A549 (cell line): ENCODE data around the gene PTPN14.

ENCODE experiments used
- CTCF ChIP-seq: fragments of >200 bp; sonication (Bioruptor Twin); formaldehyde crosslinking; IDR thresholded peaks from 3 replicates; pipeline ENCODE4 v1.5.1; 2016
- HDAC2 ChIP-seq: fragments of 200-600 bp; sonication (generic); IDR thresholded peaks from 2 replicates; pipeline ENCODE4 v1.6.1; 2016
- HOXA7 ChIP-seq: fragments of 250-450 bp; sonication (Bioruptor Pico); IDR thresholded peaks from 2 replicates; pipeline ENCODE4 v1.5.0; 2020; ENCODE audit warnings: mild to moderate bottlenecking, moderate library complexity
- MYC ChIP-seq: IDR thresholded peaks from 2 replicates; pipeline ENCODE4 v1.6.1; 2012; ENCODE audit warnings: mild to moderate bottlenecking, inconsistent platforms, low read length, improper control_type of control experiment, borderline replicate concordance
- POLR2A ChIP-seq: IDR thresholded peaks from 2 replicates; pipeline ENCODE4 v1.6.1; 2012; ENCODE audit warnings: mild to moderate bottlenecking, low read length
- SMC3 ChIP-seq: fragments of >200 bp; sonication (Bioruptor Twin); formaldehyde crosslinking; IDR thresholded peaks from 3 replicates; pipeline ENCODE4 v1.6.1; 2018; ENCODE audit warnings: inconsistent platforms
- ZC3H11A ChIP-seq: fragments of 450-650 bp; IDR thresholded peaks from 2 replicates; pipeline ENCODE4 v1.6.1; 2014; ENCODE audit warnings: antibody characterized with exemption, mild to moderate bottlenecking
- TF ChIP-seq, protein P1 (sequence below): IDR thresholded peaks from 2 replicates; pipeline ENCODE4 v1.6.1; 2012
- TF ChIP-seq, protein P2 (sequence below): fragments of 450-650 bp; IDR thresholded peaks from 2 replicates; pipeline ENCODE4 v1.6.1; 2014; ENCODE audit warnings: antibody characterized with exemption

DNA sequence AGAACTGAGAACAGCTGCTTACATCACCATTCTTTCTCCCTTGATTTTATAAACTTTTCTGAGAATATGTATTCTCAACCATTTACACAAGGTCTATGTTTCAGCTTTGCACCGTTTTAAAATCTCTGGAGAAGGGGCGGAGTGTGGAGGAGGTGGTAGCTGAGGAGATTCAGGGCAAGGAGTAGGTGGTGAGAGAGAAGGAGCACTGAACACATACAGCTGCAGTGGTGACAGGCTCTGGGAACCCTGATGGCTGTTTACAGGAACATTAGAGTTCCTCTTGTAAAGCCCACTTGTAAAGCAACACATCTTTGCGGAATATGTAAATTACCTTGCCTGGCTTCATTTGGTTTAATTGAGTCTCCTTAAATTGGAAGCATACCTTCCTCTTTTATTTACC is 180.8 kb downstream of the PTPN14 start:
- TF ChIP-seq HOXA7 (CRISPR knock-in tag) (no peak), SMC3 (no peak), CTCF (no peak), HDAC2 (no peak), ZC3H11A (no peak), POLR2A (no peak), MYC (no peak)
- TF ChIP-seq, protein P1, sequence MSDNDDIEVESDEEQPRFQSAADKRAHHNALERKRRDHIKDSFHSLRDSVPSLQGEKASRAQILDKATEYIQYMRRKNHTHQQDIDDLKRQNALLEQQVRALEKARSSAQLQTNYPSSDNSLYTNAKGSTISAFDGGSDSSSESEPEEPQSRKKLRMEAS = no peak
- TF ChIP-seq, protein P2, sequence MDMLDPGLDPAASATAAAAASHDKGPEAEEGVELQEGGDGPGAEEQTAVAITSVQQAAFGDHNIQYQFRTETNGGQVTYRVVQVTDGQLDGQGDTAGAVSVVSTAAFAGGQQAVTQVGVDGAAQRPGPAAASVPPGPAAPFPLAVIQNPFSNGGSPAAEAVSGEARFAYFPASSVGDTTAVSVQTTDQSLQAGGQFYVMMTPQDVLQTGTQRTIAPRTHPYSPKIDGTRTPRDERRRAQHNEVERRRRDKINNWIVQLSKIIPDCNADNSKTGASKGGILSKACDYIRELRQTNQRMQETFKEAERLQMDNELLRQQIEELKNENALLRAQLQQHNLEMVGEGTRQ = no peak
